A549 (cell line): Measurements from ENCODE around the gene FXR2. TPM values are rescaled to one million over a fixed set of nuclear protein-coding genes. Genes with fewer than 3 reads are reported as not detected.

Experiments used
- ATAC-seq, 2 experiments: fragments of 200-7000 bp in 1 of 2; fragments of >200 bp in 1 of 2; cut with Nextera tagmentation in 1 of 2; cut with Tn5 transposase in 1 of 2; 3 replicates each; pipeline versions ENCODE4 v1.8.0 to v1.9.1; 2018 to 2020; ENCODE audit warnings: mild to moderate bottlenecking in 1 of 2, moderate library complexity in 1 of 2
- CTCF ChIA-PET: fragments of 300-600 bp; sonication (Branson Sonifier 250); formaldehyde crosslinking; extraction: SDS; loops from one replicate; lab custom pipeline; 2021; ENCODE audit warnings: antibody characterized with exemption, inconsistent platforms; lab: Yijun Ruan, JAX
- POLR2A ChIA-PET: fragments of 350-600 bp; formaldehyde crosslinking; extraction: SDS; loops from one replicate; lab custom pipeline; 2021; ENCODE audit warnings: antibody characterized with exemption, inconsistent platforms; lab: Yijun Ruan, JAX
- DNase-seq, 2 experiments: peaks; one replicate each; pipeline versions ENCODE4 v3.0.0 to v3.0.0-alpha.2; 2011 to 2016; ENCODE audit warnings: low read depth in 1 of 2, low spot score in 1 of 2
- FAIRE-seq: peaks from 2 replicates; lab custom pipeline; 2011; peaks lifted over from hg19 to GRCh38; lab: Jason Lieb, UNC
- H3K27ac ChIP-seq, 2 experiments: fragments of >200 bp; sonication (Bioruptor Twin); formaldehyde crosslinking; 3 replicates each; pipeline ENCODE4 v1.5.1; 2016 to 2017
- H3K4me1 ChIP-seq: fragments of >200 bp; sonication (Bioruptor Twin); formaldehyde crosslinking; 3 replicates; pipeline ENCODE4 v1.6.1; 2016
- H3K4me2 ChIP-seq: fragments of >200 bp; sonication (Bioruptor Twin); formaldehyde crosslinking; 3 replicates; pipeline ENCODE4 v1.6.1; 2016
- H3K4me3 ChIP-seq: fragments of >200 bp; sonication (Bioruptor Twin); formaldehyde crosslinking; 3 replicates; pipeline ENCODE4 v1.5.1; 2016
- H3K9me3 ChIP-seq: fragments of >200 bp; sonication (Bioruptor Twin); formaldehyde crosslinking; 3 replicates; pipeline ENCODE4 v1.6.1; 2016
- BCL3 ChIP-seq: fragments of >200 bp; sonication (Bioruptor Twin); formaldehyde crosslinking; IDR thresholded peaks from 3 replicates; pipeline ENCODE4 v1.6.1; 2016
- BHLHE40 ChIP-seq: IDR thresholded peaks from 2 replicates; pipeline ENCODE4 v1.6.1; 2012; ENCODE audit warnings: low read depth, low read length, inconsistent platforms
- E2F6 ChIP-seq: IDR thresholded peaks from 2 replicates; pipeline ENCODE4 v1.6.1; 2012; ENCODE audit warnings: low read depth, borderline replicate concordance
- EHMT2 ChIP-seq: fragments of 200-600 bp; sonication (generic); IDR thresholded peaks from 2 replicates; pipeline ENCODE4 v1.6.1; 2016; ENCODE audit warnings: antibody characterized with exemption, low read depth, mild to moderate bottlenecking, moderate library complexity
- GATA3 ChIP-seq: IDR thresholded peaks from 2 replicates; pipeline ENCODE4 v1.6.1; 2012; ENCODE audit warnings: borderline replicate concordance
- HDAC2 ChIP-seq: fragments of 200-600 bp; sonication (generic); IDR thresholded peaks from 2 replicates; pipeline ENCODE4 v1.6.1; 2016
- HMGXB4 ChIP-seq: fragments of 250-450 bp; sonication (Bioruptor Pico); IDR thresholded peaks from 2 replicates; pipeline ENCODE4 v1.5.0; 2021; ENCODE audit warnings: mild to moderate bottlenecking, moderate library complexity, borderline replicate concordance
- HOXB5 ChIP-seq: fragments of 250-450 bp; sonication (Bioruptor Pico); IDR thresholded peaks from 2 replicates; pipeline ENCODE4 v1.5.0; 2020; ENCODE audit warnings: mild to moderate bottlenecking, moderate library complexity
- KDM1A ChIP-seq: fragments of 200-600 bp; sonication (generic); IDR thresholded peaks from 2 replicates; pipeline ENCODE4 v1.6.1; 2016; ENCODE audit warnings: low read depth, mild to moderate bottlenecking
- KDM5A ChIP-seq: fragments of 200-600 bp; sonication (generic); IDR thresholded peaks from 2 replicates; pipeline ENCODE4 v1.6.1; 2016; ENCODE audit warnings: antibody characterized with exemption, mild to moderate bottlenecking
- MAX ChIP-seq: IDR thresholded peaks from 2 replicates; pipeline ENCODE4 v1.6.1; 2012
- MYC ChIP-seq: IDR thresholded peaks from 2 replicates; pipeline ENCODE4 v1.6.1; 2012; ENCODE audit warnings: mild to moderate bottlenecking, inconsistent platforms, low read length, improper control_type of control experiment, borderline replicate concordance
- NFE2L2 ChIP-seq: fragments of 150-350 bp; conservative IDR thresholded peaks from 2 replicates; pipeline ENCODE4 v1.6.1; 2014; ENCODE audit warnings: low read length
- PBX3 ChIP-seq: IDR thresholded peaks from 2 replicates; pipeline ENCODE4 v1.6.1; 2012
- POLR2A ChIP-seq: IDR thresholded peaks from 2 replicates; pipeline ENCODE4 v1.6.1; 2012; ENCODE audit warnings: mild to moderate bottlenecking, low read length
- POLR2AphosphoS2 ChIP-seq: conservative IDR thresholded peaks from 2 replicates; pipeline ENCODE4 v1.6.1; 2012; ENCODE audit warnings: low read length, improper control_type of control experiment, inconsistent platforms
- REST ChIP-seq: fragments of 200-600 bp; sonication (generic); IDR thresholded peaks from 2 replicates; pipeline ENCODE4 v1.6.1; 2016; ENCODE audit warnings: antibody characterized with exemption, mild to moderate bottlenecking, moderate library complexity
- SREBF2 ChIP-seq: fragments of 450-650 bp; IDR thresholded peaks from 2 replicates; pipeline ENCODE4 v1.6.1; 2014; ENCODE audit warnings: mild to moderate bottlenecking, moderate library complexity
- TP53 ChIP-seq: fragments of 250-450 bp; sonication (Bioruptor Pico); IDR thresholded peaks from 2 replicates; pipeline ENCODE4 v1.5.0; 2021; ENCODE audit warnings: mild to moderate bottlenecking, moderate library complexity
- ZC3H11A ChIP-seq: fragments of 450-650 bp; IDR thresholded peaks from 2 replicates; pipeline ENCODE4 v1.6.1; 2014; ENCODE audit warnings: antibody characterized with exemption, mild to moderate bottlenecking
- ZFP36 ChIP-seq: fragments of 450-650 bp; IDR thresholded peaks from 2 replicates; pipeline ENCODE4 v1.6.1; 2014; ENCODE audit warnings: borderline replicate concordance; ENCODE audit not compliant: partially characterized antibody
- ZNF302 ChIP-seq: fragments of 250-450 bp; sonication (Bioruptor Pico); IDR thresholded peaks from 2 replicates; pipeline ENCODE4 v1.9.0; 2021; ENCODE audit warnings: inconsistent platforms, mild to moderate bottlenecking, moderate library complexity
- WGBS: methylation state at CpG from one replicate; pipeline ENCODE4 v1.1.6; 2017; ENCODE audit errors: missing lambda C conversion rate; 5-methylcytosine and 5-hydroxymethylcytosine counted together
- polyA plus RNA-seq, 4 experiments: library from polyadenylated mRNA; depleted of rRNA in 3 of 4; stranded (reverse); fragments of >200 nt; fragmentation: RNase III in 1 of 4; extraction: RNeasy Plus Mini Kit Qiagen cat#74134 plus additional on column Dnase treatment in 1 of 4; gene quantifications; 2 replicates in 3 of 4; 3 replicates in 1 of 4; pipeline ENCODE4 v1.2.3, GENCODE V29; 2011 to 2017

Gene FXR2
- polyA plus RNA-seq, 2 of the 4 experiments (the other 2 are of a cell fraction), result 40.7 to 45.2 TPM

GRCh38 chr17:7563115-7563869 lies 51.4 kb downstream of the FXR2 start:
- TF ChIP-seq HOXB5 (CRISPR knock-in tag) (no peak), ZNF302 (no peak), REST (no peak)
- FAIRE-seq, result no peak
- Histone ChIP-seq H3K4me1 (peaks cover 38% of the 10 kb centered on the region), H3K27ac (peak overlapping the region in 1 of 2 experiments; percentile 97; a peak in 3 of 6 replicates), H3K9me3 (no peaks in the 10 kb centered on the region), H3K4me3 (peak overlapping the region; percentile 77), H3K4me2 (peak overlapping the region; percentile 89)
- POLR2A ChIA-PET, result interaction anchor here (0.6 to 1.1 kb wide), 2 partner anchors 20 to 70 kb away, joined by 3 read pairs; partner anchors contain the start of gene MPDU1
- DNase-seq, result no peak
- 88% methylated on average over 28 of the region's 30 CpGs for WGBS
- CTCF ChIA-PET, result interaction anchor here (0.8 to 4.2 kb wide), 5 partner anchors 13 to 237 kb away, joined by 3 to 30 read pairs (median 4); partner anchors contain the start of genes TMEM95 and TP53
- no peak for ATAC-seq

GRCh38 chr17:7562208-7562605 lies 52.5 kb downstream of the FXR2 start:
- Histone ChIP-seq H3K9me3 (no peaks in the 10 kb centered on the region), H3K4me3 (peak overlapping the region; percentile 77), H3K4me2 (peak overlapping the region; percentile 89), H3K4me1 (peaks cover 45% of the 10 kb centered on the region)
- POLR2A ChIA-PET, result interaction anchor here (1.2 to 2.8 kb wide), 2 partner anchors 21 to 77 kb away, joined by 5 to 33 read pairs; partner anchors contain the start of genes MPDU1 and POLR2A
- no peak for TF ChIP-seq ZFP36
- TF ChIP-seq KDM1A, result no peak
- no peak for TF ChIP-seq ZC3H11A
- TF ChIP-seq POLR2AphosphoS2, result no peak
- peak; percentile 38; the same call in 1 of the 2 replicates for TF ChIP-seq KDM5A
- TF ChIP-seq, all 56 proteins: peak for 1
- no peak for FAIRE-seq
- ATAC-seq, result peak; percentile 0 to 7; a peak in 3 of 6 replicates
- DNase-seq, result no peak
- CTCF ChIA-PET, result interaction anchor here (0.6 to 11.3 kb wide), 15 partner anchors 8 to 233 kb away, joined by 4 to 232 read pairs (median 30); partner anchors contain the start of genes FGF11, NEURL4, NLGN2 and TMEM102
- 2% methylated on average over 25 of the region's 28 CpGs for WGBS
- peak overlapping the region; percentile 90 to 97 for H3K27ac ChIP-seq

- ATAC-seq (peak; percentile 64 to 88), FAIRE-seq (no peak), DNase-seq (peak; percentile 94 to 98)
- ChIA-PET POLR2A (interaction anchor here (0.9 to 2.8 kb wide), 6 partner anchors 8 to 126 kb away, joined by 3 to 33 read pairs (median 8); partner anchors contain the start of genes MPDU1, POLR2A, TP53 and WRAP53), CTCF (interaction anchor here (0.6 to 11.3 kb wide), 64 partner anchors 9 to 516 kb away, joined by 3 to 232 read pairs (median 10); partner anchors contain the start of genes ACADVL, CD68, CHRNB1 and DLG4)
- Histone ChIP-seq H3K27ac (peak within 1 kb of the TSS; percentile 90 to 97), H3K4me1 (peaks cover 45% of the 10 kb centered on the region), H3K4me3 (peak within 1 kb of the TSS; percentile 77), H3K4me2 (peak within 1 kb of the TSS; percentile 89), H3K9me3 (no peaks in the 10 kb centered on the region)
- WGBS, result under 1% methylated on average over 63 of the region's 82 CpGs
- TF ChIP-seq HMGXB4 (CRISPR knock-in tag), result no peak
- TF ChIP-seq POLR2AphosphoS2, result no peak
- 0 out of 2 replicates have a peak, but pooled peaks have one; percentile 7 for TF ChIP-seq HDAC2
- TF ChIP-seq E2F6, result peak; percentile 67
- TF ChIP-seq NFE2L2, result no peak
- TF ChIP-seq EHMT2, result no peak
- peak; percentile 59 for TF ChIP-seq MYC
- peak; percentile 79 for TF ChIP-seq POLR2A
- no peak for TF ChIP-seq GATA3
- no peak for TF ChIP-seq SREBF2
- TF ChIP-seq PBX3, result no peak
- TF ChIP-seq KDM1A, result no peak
- TF ChIP-seq MAX, result peak; percentile 70
- TF ChIP-seq TP53 (CRISPR knock-in tag), result no peak
- TF ChIP-seq BCL3, result peak; percentile 67; the same call in 1 of the 3 replicates
- TF ChIP-seq BHLHE40, result no peak
These were observed 53.0 kb downstream of the FXR2 start, which contains the start of gene SENP3 for GRCh38 chr17:7561589-7562207. Gene SENP3, plus strand, starts transcription at chr17:7561919. Its CDS starts 1,158 bp downstream, at chr17:7563077.
